Mesenteric fat pad (tissue), 1 donor: ENCODE data around the gene USP43. TPM values are rescaled to one million over a fixed set of nuclear protein-coding genes. Genes with fewer than 3 reads are reported as not detected.
"Not testable (repeated sequence)": the region's sequence is repeated elsewhere in the genome, so short reads cannot be mapped to it uniquely, and the experiment has no call there.

Source experiments
- DNase-seq: peaks from one replicate; pipeline ENCODE4 v3.0.0-alpha.2; 2020; ENCODE audit warnings: low spot score
- long read RNA-seq: library from polyadenylated mRNA; unstranded; transcript quantifications from one replicate; pipeline ENCODE4 v2.0.0, GENCODE V29; 2020
- total RNA-seq: library from RNA; stranded (reverse); fragmentation: NEBNext Ultra II Directional; extraction: Animal tissue kit (Norgen Biotek cat#: 25700); gene quantifications from one replicate; pipeline ENCODE4 v1.2.1, GENCODE V29; 2021
- donor health status: DM: yes; HTN: yes; CAD: no.

Gene USP43
- total RNA-seq: not detected
- long read RNA-seq: 0 reads

GRCh38 chr17:9644910-9645751 lies at the start of gene USP43:
USP43 (plus strand) TSS chr17:9645517; CDS start chr17:9645633, 116 bp downstream.
- no peak for DNase-seq

GRCh38 chr17:9597638-9598037 lies 47.7 kb upstream of the USP43 start:
- not testable (repeated sequence) for DNase-seq

- no peak for DNase-seq
Observed at GRCh38 chr17:9598661-9599060, 46.7 kb upstream of the USP43 start.

GRCh38 chr17:9604583-9604982 lies 40.7 kb upstream of the USP43 start:
- not testable (repeated sequence) for DNase-seq

- no peak for DNase-seq
Observed at GRCh38 chr17:9606453-9606852, 38.9 kb upstream of the USP43 start.

- DNase-seq: not testable (repeated sequence)
Observed at GRCh38 chr17:9607058-9607457, 38.3 kb upstream of the USP43 start.

GRCh38 chr17:9611557-9611956 lies 33.8 kb upstream of the USP43 start:
- DNase-seq: no peak

GRCh38 chr17:9612006-9612405 lies 33.3 kb upstream of the USP43 start:
- no peak for DNase-seq

GRCh38 chr17:9615486-9615885 lies 29.8 kb upstream of the USP43 start:
- no peak for DNase-seq

GRCh38 chr17:9622961-9623360 lies 22.4 kb upstream of the USP43 start:
- no peak for DNase-seq

- no peak for DNase-seq
Observed at GRCh38 chr17:9628509-9628908, 16.8 kb upstream of the USP43 start.

- DNase-seq: no peak
Observed at GRCh38 chr17:9632741-9633140, 12.6 kb upstream of the USP43 start.

GRCh38 chr17:9635340-9635739 lies 10.0 kb upstream of the USP43 start:
- DNase-seq: no peak

- no peak for DNase-seq
Observed at GRCh38 chr17:9636501-9636900, 8.8 kb upstream of the USP43 start.

GRCh38 chr17:9640388-9640787 lies 4.9 kb upstream of the USP43 start:
- DNase-seq: not testable (repeated sequence)

- DNase-seq: no peak
Observed at GRCh38 chr17:9643611-9644010, 1.7 kb upstream of the USP43 start.

GRCh38 chr17:9645851-9646545 lies 681 bp downstream of the USP43 start:
- DNase-seq: no peak

- DNase-seq: no peak
Observed at GRCh38 chr17:9646546-9646885, 1.2 kb downstream of the USP43 start.

GRCh38 chr17:9647014-9647413 lies 1.7 kb downstream of the USP43 start:
- DNase-seq: no peak

GRCh38 chr17:9648521-9649110 lies 3.3 kb downstream of the USP43 start:
- no peak for DNase-seq

- no peak for DNase-seq
Observed at GRCh38 chr17:9658593-9659211, 13.4 kb downstream of the USP43 start.

GRCh38 chr17:9661027-9661426 lies 15.7 kb downstream of the USP43 start:
- DNase-seq: no peak
